GM21786 (cell line): ENCODE measurements around the gene RFXAP.

Experiments
- ATAC-seq: cut with Tn5 transposase; IDR thresholded peaks from one replicate; pipeline ENCODE4 v1.9.1; 2021; ENCODE audit not compliant: unreplicated experiment

Gene RFXAP

GRCh38 chr13:36862722-36863121, 43.7 kb downstream of the RFXAP start:
- no peak for ATAC-seq

- ATAC-seq: no peak
Observed at GRCh38 chr13:36865265-36865664, 46.2 kb downstream of the RFXAP start.

GRCh38 chr13:36866232-36866631, 47.2 kb downstream of the RFXAP start:
- no peak for ATAC-seq

- ATAC-seq: no peak
Observed at GRCh38 chr13:36870050-36870692, 51.1 kb downstream of the RFXAP start.

GRCh38 chr13:36872621-36873020, 53.6 kb downstream of the RFXAP start:
- no peak for ATAC-seq

- no peak for ATAC-seq
Observed at GRCh38 chr13:36875431-36875830, 56.4 kb downstream of the RFXAP start.

GRCh38 chr13:36875961-36876360, 56.9 kb downstream of the RFXAP start:
- no peak for ATAC-seq
